SU-DHL-6 (cell line): ENCODE measurements around the gene ADAMTS3.
"Not testable (repeated sequence)": the region's sequence is repeated elsewhere in the genome, so short reads cannot be mapped to it uniquely, and the experiment has no call there.

Experiments used
- H2AFZ ChIP-seq: fragments of 200-600 bp; sonication (generic); 2 replicates; pipeline ENCODE4 v1.6.1; 2014; ENCODE audit warnings: low read depth, mild to moderate bottlenecking, moderate library complexity, mixed read lengths, antibody characterized with exemption, low read length; ENCODE audit not compliant: severe bottlenecking
- H3F3A ChIP-seq: fragments of 200-600 bp; shearing (Covaris generic); 2 replicates; pipeline ENCODE4 v1.6.0; 2016; ENCODE audit warnings: antibody characterized with exemption, mild to moderate bottlenecking; ENCODE audit not compliant: insufficient read depth
- H3K27ac ChIP-seq: fragments of 200-600 bp; sonication (generic); 2 replicates; pipeline ENCODE4 v1.5.1; 2016; ENCODE audit warnings: low read depth, mild to moderate bottlenecking, low read length, moderate library complexity, mixed read lengths
- H3K27me3 ChIP-seq: fragments of 200-600 bp; sonication (generic), shearing (Covaris generic); 2 replicates; pipeline ENCODE4 v1.6.0; 2014; ENCODE audit warnings: mild to moderate bottlenecking, low read length
- H3K36me3 ChIP-seq: fragments of 200-600 bp; sonication (generic); 2 replicates; pipeline ENCODE4 v1.6.1; 2014; ENCODE audit warnings: mild to moderate bottlenecking, low read length, mixed read lengths
- H3K4me2 ChIP-seq: fragments of 300-600, 200-600 bp; shearing (Covaris generic), sonication (generic); 2 replicates; pipeline ENCODE4 v1.6.0; 2014; ENCODE audit warnings: low read length, low read depth, mild to moderate bottlenecking; ENCODE audit not compliant: poor library complexity, severe bottlenecking
- H3K4me3 ChIP-seq: fragments of 200-600 bp; sonication (generic); 2 replicates; pipeline ENCODE4 v1.5.1; 2014; ENCODE audit warnings: antibody characterized with exemption, low read length, mild to moderate bottlenecking, mixed read lengths; ENCODE audit not compliant: insufficient read depth, poor library complexity, severe bottlenecking
- H3K79me2 ChIP-seq: fragments of 200-600 bp; sonication (generic); 2 replicates; pipeline ENCODE4 v1.6.1; 2014; ENCODE audit warnings: mild to moderate bottlenecking, low read length, moderate library complexity; ENCODE audit not compliant: insufficient read depth
- H3K9ac ChIP-seq: fragments of 200-600 bp; sonication (generic); 2 replicates; pipeline ENCODE4 v1.7.0; 2014; ENCODE audit warnings: mild to moderate bottlenecking, low read length
- H3K9me2 ChIP-seq: fragments of 200-600 bp; sonication (generic); replicated peaks from 2 replicates; pipeline ENCODE4 v1.6.1; 2014; ENCODE audit warnings: low read length; ENCODE audit not compliant: insufficient read depth
- H3K9me3 ChIP-seq: fragments of 200-600 bp; sonication (generic); 2 replicates; pipeline ENCODE4 v1.6.1; 2014; ENCODE audit warnings: low read length, mixed read lengths; ENCODE audit not compliant: insufficient read depth
- H4K20me1 ChIP-seq: fragments of 200-600 bp; sonication (generic); 2 replicates; pipeline ENCODE4 v1.6.1; 2014; ENCODE audit warnings: low read depth, mild to moderate bottlenecking, antibody characterized with exemption, low read length, moderate library complexity, mixed read lengths
- EZH2phosphoT487 ChIP-seq: fragments of 200-600 bp; sonication (generic), shearing (Covaris generic); conservative IDR thresholded peaks from 2 replicates; pipeline ENCODE4 v1.6.1; 2018; ENCODE audit warnings: mild to moderate bottlenecking, antibody characterized with exemption, low read length, moderate library complexity, mixed read lengths
- TF ChIP-seq, protein P1 (sequence below): fragments of 200-600 bp; sonication (generic); IDR thresholded peaks from one replicate; pipeline ENCODE4 v1.5.1; 2017; ENCODE audit warnings: antibody characterized with exemption, mild to moderate bottlenecking, low read length, moderate library complexity; ENCODE audit not compliant: insufficient read depth, poor library complexity, severe bottlenecking

Gene ADAMTS3

DNA sequence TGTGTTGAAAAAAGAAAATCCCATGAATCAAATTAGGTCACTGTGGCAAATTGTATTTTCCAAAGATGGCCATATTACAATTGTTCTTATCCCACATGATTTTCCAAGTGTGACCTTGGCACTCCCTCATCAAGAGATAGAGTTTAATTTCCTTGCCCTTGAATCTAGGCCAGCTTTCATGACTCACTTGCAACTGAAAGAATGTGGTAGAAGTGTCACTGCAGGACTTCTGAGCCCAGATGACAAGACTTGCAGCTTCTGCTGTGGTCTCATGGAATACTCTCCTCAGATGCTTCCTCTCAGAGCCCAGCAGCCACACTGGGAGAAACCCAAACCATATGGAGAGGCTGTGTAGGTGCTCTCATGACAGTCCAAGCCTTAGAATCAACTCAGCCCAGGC is 139.0 kb downstream of the ADAMTS3 start:
- H4K20me1 ChIP-seq: no peaks in the 10 kb centered on the region
- H3K9ac ChIP-seq: no peak overlapping the region
- no peaks in the 10 kb centered on the region for H3K9me2 ChIP-seq
- H3K79me2 ChIP-seq: no peaks in the 10 kb centered on the region
- H3K27me3 ChIP-seq: no peaks in the 10 kb centered on the region
- H3K27ac ChIP-seq: no peak overlapping the region
- no peaks in the 10 kb centered on the region for H3F3A ChIP-seq
- H2AFZ ChIP-seq: no peak overlapping the region
- no peaks in the 10 kb centered on the region for H3K36me3 ChIP-seq
- no peaks in the 10 kb centered on the region for H3K9me3 ChIP-seq
- TF ChIP-seq, protein P1, sequence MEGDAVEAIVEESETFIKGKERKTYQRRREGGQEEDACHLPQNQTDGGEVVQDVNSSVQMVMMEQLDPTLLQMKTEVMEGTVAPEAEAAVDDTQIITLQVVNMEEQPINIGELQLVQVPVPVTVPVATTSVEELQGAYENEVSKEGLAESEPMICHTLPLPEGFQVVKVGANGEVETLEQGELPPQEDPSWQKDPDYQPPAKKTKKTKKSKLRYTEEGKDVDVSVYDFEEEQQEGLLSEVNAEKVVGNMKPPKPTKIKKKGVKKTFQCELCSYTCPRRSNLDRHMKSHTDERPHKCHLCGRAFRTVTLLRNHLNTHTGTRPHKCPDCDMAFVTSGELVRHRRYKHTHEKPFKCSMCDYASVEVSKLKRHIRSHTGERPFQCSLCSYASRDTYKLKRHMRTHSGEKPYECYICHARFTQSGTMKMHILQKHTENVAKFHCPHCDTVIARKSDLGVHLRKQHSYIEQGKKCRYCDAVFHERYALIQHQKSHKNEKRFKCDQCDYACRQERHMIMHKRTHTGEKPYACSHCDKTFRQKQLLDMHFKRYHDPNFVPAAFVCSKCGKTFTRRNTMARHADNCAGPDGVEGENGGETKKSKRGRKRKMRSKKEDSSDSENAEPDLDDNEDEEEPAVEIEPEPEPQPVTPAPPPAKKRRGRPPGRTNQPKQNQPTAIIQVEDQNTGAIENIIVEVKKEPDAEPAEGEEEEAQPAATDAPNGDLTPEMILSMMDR: no peak
- no peak for TF ChIP-seq EZH2phosphoT487
- H3K4me2 ChIP-seq: no peak overlapping the region
- no peak overlapping the region for H3K4me3 ChIP-seq

DNA sequence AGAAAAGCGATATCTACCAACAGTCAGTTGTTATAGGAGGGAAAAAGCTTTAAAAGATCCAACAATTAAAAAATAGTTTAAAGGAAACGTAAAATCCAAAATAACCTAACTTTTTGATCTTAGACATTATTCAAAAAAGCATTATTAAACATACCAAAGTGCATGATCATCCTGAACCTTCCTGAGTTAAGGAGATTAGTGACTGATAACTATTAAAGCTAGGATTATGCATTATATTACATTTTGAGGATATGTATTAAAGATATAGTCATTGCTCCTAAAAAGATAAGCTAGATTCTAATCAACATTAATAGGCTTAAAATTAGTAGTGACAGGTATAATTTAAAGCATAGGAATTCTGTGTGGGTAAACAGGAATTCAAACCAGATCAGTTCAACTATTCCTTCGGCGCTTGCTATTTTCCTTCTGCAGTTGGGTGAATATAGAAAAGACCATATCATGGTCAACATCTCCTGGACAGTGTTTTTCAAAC is 139.6 kb downstream of the ADAMTS3 start:
- Histone ChIP-seq H3K9me3 (no peaks in the 10 kb centered on the region), H3K9ac (no peak overlapping the region), H3K27me3 (no peaks in the 10 kb centered on the region), H3K27ac (no peak overlapping the region), H3K79me2 (no peaks in the 10 kb centered on the region), H3K9me2 (no peaks in the 10 kb centered on the region), H3K4me3 (no peak overlapping the region), H4K20me1 (no peaks in the 10 kb centered on the region), H3F3A (no peaks in the 10 kb centered on the region), H2AFZ (no peak overlapping the region), H3K36me3 (no peaks in the 10 kb centered on the region), H3K4me2 (no peak overlapping the region)
- TF ChIP-seq EZH2phosphoT487: no peak
- TF ChIP-seq, protein P1: no peak

DNA sequence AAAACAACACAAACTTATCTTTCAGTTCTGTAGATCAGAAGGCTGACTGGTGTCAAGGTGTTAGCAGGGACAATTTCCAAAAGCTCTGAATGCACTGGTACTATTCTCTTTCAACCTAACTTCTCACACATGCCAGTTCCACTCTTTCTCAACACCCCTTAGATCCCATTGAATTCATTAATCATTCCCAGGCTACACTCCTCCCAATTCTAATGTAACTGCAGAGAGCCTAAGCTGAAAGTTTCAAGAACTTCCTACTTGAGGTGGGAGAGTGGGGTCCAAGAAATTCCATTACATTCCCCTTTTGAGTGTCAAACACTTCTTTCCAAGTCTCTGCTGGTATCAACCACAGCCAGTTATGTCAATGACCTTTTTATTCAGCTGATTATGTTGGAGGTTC is 142.0 kb downstream of the ADAMTS3 start:
- H3K9ac ChIP-seq: no peak overlapping the region
- TF ChIP-seq, protein P1: no peak
- no peak for TF ChIP-seq EZH2phosphoT487
- no peaks in the 10 kb centered on the region for H3K9me2 ChIP-seq
- H3K4me3 ChIP-seq: no peak overlapping the region
- no peaks in the 10 kb centered on the region for H3K27me3 ChIP-seq
- no peak overlapping the region for H2AFZ ChIP-seq
- no peaks in the 10 kb centered on the region for H3K79me2 ChIP-seq
- H3K4me2 ChIP-seq: no peak overlapping the region
- no peak overlapping the region for H3K27ac ChIP-seq
- H3K36me3 ChIP-seq: no peaks in the 10 kb centered on the region
- no peaks in the 10 kb centered on the region for H3F3A ChIP-seq
- H3K9me3 ChIP-seq: no peaks in the 10 kb centered on the region
- H4K20me1 ChIP-seq: no peaks in the 10 kb centered on the region

DNA sequence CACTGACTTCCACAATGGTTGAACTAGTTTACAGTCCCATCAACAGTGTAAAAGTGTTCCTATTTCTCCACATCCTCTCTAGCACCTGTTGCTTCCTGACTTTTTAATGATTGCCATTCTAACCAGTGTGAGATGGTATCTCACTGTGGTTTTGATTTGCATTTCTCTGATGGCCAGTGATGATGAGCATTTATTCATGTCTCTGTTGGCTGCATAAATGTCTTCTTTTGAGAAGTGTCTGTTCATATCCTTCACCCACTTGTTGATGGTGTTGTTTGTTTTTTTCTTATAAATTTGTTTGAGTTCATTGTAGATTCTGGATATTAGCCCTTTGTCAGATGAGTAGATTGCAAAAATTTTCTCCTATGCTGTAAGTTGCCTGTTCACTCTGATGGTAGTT is 143.1 kb downstream of the ADAMTS3 start:
- H3K27me3 ChIP-seq, H3F3A ChIP-seq, H3K36me3 ChIP-seq, H2AFZ ChIP-seq, H3K79me2 ChIP-seq, H4K20me1 ChIP-seq, H3K4me3 ChIP-seq, H3K9me2 ChIP-seq, H3K27ac ChIP-seq, H3K4me2 ChIP-seq, H3K9ac ChIP-seq, H3K9me3 ChIP-seq: not testable (repeated sequence)
